ENCODE data around the gene DQX1.

Gene DQX1

GRCh38 chr2:74515981-74516633 is 9.9 kb downstream of the DQX1 start:
- no peak for DNase-seq (ENCODE audit: low read depth in 1 of 2, low spot score in 1 of 2)
- TF ChIP-seq CTCF (IDR thresholded peaks at IDR 0.05; ENCODE audit: insufficient read depth, low read length): no peak
- TF ChIP-seq POLR2AphosphoS5 (IDR thresholded peaks at IDR 0.05; ENCODE audit: low read depth): no peak
- TF ChIP-seq SPI1 (IDR thresholded peaks at IDR 0.05; ENCODE audit: borderline replicate concordance, low read depth): no peak
- TF ChIP-seq GABPA (IDR thresholded peaks at IDR 0.05; ENCODE audit: low read depth): no peak
- no peak for TF ChIP-seq REST (IDR thresholded peaks at IDR 0.05; ENCODE audit: insufficient replicate concordance, low read depth)
- no peak overlapping the region for H3K4me3 ChIP-seq (replicated peaks; ENCODE audit: insufficient read depth, low read length)

GRCh38 chr2:74515271-74515980 is 10.6 kb downstream of the DQX1 start:
- no peak overlapping the region for H3K4me3 ChIP-seq (replicated peaks; ENCODE audit: insufficient read depth, low read length)
- DNase-seq (ENCODE audit: low read depth in 1 of 2, low spot score in 1 of 2): no peak
- peaks cover 72% of the 10 kb centered on the region for H3K27me3 ChIP-seq (ENCODE audit: insufficient read depth, poor library complexity, severe bottlenecking)
- H3K27ac ChIP-seq (replicated peaks): no peak overlapping the region
- TF ChIP-seq CTCF (IDR thresholded peaks at IDR 0.05; ENCODE audit: insufficient read depth, low read length) (no peak), POLR2AphosphoS5 (IDR thresholded peaks at IDR 0.05; ENCODE audit: low read depth) (no peak), REST (IDR thresholded peaks at IDR 0.05; ENCODE audit: insufficient replicate concordance, low read depth) (no peak), GABPA (IDR thresholded peaks at IDR 0.05; ENCODE audit: low read depth) (no peak), SPI1 (IDR thresholded peaks at IDR 0.05; ENCODE audit: borderline replicate concordance, low read depth) (no peak)

More at GRCh38 chr2:74515981-74516633, 9.9 kb downstream of the DQX1 start:
- Histone ChIP-seq H3K27me3 (ENCODE audit: insufficient read depth, poor library complexity, severe bottlenecking) (peaks cover 72% of the 10 kb centered on the region), H3K27ac (replicated peaks) (no peak overlapping the region)

GRCh38 chr2:74514368-74515270 is 11.4 kb downstream of the DQX1 start, which contains the start of gene TLX2:
TSS of gene TLX2 (plus strand) at chr2:74514450. CDS start at chr2:74514807, 357 bp downstream.
- Histone ChIP-seq H3K27me3 (ENCODE audit: insufficient read depth, poor library complexity, severe bottlenecking) (peaks cover 69% of the 10 kb centered on the region), H3K4me3 (replicated peaks; ENCODE audit: insufficient read depth, low read length) (no peak within 1 kb of the TSS), H3K27ac (replicated peaks) (no peak within 1 kb of the TSS)
- DNase-seq (ENCODE audit: low read depth in 1 of 2, low spot score in 1 of 2): no peak
- no peak for TF ChIP-seq SPI1 (IDR thresholded peaks at IDR 0.05; ENCODE audit: borderline replicate concordance, low read depth)

Data from HL-60 (cell line).